NCI-H2196 treated with DMSO at 0.1 percent for 48 hours (cell line): ENCODE results near the gene CCDC33.

Experiments
- DNase-seq: peaks from one replicate; lab custom pipeline; 2025; ENCODE audit not compliant: unreplicated experiment; lab: John Stamatoyannopoulos, UW

CCDC33 gene

GRCh38 chr15:74235962-74236361, at the start of gene CCDC33:
Gene CCDC33 (plus strand): TSS chr15:74236326. CDS start chr15:74236720, 394 bp downstream.
- DNase-seq, result peak; percentile 69

DNA sequence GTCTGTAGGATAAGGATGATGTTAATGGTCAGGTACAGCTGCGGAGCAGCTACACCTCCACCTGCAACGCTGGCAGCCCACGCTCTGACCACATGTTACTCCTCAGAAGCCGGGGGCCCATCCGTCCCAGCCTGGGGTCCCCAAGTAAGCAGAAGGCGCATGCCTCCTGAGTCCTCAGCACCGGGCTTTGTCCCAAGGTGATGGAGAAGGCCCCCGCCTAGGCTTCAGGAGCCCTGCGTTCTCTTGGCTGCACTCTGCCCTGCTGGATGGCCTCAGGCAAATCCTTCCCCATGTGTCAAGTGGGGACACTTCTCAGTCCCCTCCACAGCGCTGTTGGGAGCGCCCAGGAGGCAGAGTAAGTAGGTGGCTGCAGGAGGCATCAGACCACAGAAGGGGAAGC, 47.9 kb upstream of the CCDC33 start:
- DNase-seq, result no peak

- DNase-seq, result no peak
These were observed 44.3 kb upstream of the CCDC33 start for GRCh38 chr15:74191798-74192197.

GRCh38 chr15:74192751-74193150, 43.4 kb upstream of the CCDC33 start:
- DNase-seq, result no peak

DNA sequence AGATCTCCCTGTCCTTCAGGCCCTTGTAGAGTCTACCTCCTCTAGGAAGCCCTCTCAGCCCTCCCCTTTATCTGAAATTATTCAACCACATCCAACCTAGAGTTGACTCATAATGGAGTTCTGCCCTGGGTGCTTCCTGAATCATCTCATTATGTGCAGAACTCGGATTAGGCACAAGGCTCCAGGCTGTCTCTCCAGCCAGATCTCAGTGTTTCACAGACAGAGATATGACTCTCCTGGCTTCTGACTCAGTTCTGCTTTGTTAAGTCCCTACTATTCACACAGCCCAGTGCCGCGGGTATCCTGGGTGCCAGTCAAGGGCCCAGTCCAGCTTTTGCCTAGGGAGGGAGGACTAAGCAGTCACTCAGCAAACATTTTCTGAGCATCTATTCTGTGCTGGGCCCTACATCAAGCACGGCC, 42.8 kb upstream of the CCDC33 start:
- DNase-seq, result no peak

- no peak for DNase-seq
These were observed 42.2 kb upstream of the CCDC33 start for GRCh38 chr15:74193905-74194304.

DNA sequence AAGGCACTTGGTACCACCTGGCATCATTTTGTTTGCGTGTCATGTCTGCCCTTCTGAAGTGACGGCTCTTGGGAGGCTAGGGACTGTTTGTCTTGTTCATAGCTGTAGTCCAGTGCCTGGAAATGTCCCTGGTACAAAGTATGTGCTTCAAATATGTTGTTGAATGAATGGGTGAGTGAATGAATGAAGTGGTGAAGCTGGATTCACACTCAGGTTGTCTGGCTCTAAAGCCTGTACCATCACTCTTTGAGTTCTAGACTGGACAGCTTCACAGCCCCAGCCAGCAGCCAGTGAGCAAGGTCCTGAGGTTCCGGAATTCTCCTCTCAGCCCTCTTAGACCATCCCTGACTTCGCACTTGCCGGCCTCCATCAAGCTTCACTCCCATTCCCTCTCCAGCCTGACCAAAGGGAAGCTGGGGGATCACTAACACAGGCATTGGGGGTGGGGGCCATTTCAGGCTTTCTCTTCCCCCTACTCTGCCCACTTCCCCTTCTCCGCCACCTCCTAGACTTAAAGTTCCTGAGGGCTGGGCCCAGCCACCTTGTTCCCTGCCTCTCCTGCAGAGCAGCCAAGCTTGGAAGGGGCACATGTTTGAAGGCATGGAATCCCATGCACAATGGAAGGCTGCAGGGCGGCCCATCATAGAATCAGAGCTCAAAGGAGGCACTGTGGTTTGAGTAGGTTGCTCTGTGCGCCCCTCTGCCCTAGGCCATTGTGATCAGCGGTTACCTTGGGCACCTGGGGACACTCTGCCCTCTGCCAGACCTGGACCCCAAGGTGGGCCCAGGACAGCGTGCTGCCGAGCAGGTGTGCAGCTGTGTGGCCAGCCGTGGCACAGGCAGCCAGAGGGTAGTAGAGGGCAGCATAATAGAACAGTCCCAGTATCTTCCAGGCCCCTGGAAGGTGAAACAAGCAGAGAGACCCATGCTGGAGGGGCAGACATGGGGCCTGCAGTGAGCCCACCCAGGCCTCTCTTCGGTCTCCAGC, 41.3 kb upstream of the CCDC33 start:
- DNase-seq, result no peak

- DNase-seq, result no peak
These were observed 40.0 kb upstream of the CCDC33 start for GRCh38 chr15:74196175-74196574.

- no peak for DNase-seq
These were observed 38.8 kb upstream of the CCDC33 start for GRCh38 chr15:74197176-74197965.

DNA sequence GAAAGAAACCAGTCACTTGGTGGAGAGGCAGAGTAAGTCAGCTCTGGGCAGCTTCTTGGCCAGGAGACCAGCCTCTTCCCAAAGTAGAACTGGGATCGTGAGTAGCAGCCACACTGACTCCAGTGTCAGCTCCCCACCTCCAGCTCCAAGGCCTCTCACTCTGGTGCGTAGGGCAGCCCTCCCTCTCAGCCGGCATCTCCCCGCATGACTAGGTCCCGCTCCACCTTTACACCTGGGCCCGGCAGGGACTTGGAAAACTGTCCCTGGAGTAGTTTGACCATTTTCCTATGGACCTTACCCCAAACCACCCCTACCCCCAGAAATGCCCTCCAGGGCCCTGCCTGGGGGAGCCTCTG, 36.9 kb upstream of the CCDC33 start:
- DNase-seq, result no peak

- DNase-seq, result no peak
These were observed 35.7 kb upstream of the CCDC33 start for GRCh38 chr15:74200412-74200815.

- DNase-seq, result no peak
These were observed 35.2 kb upstream of the CCDC33 start for GRCh38 chr15:74200871-74201419.

GRCh38 chr15:74201710-74202420, 34.3 kb upstream of the CCDC33 start:
- no peak for DNase-seq

GRCh38 chr15:74202452-74203401, 33.4 kb upstream of the CCDC33 start, which contains the start of gene STRA6:
Gene STRA6 (minus strand): TSS chr15:74202787. CDS start chr15:74202267, 520 bp downstream.
- DNase-seq, result no peak

DNA sequence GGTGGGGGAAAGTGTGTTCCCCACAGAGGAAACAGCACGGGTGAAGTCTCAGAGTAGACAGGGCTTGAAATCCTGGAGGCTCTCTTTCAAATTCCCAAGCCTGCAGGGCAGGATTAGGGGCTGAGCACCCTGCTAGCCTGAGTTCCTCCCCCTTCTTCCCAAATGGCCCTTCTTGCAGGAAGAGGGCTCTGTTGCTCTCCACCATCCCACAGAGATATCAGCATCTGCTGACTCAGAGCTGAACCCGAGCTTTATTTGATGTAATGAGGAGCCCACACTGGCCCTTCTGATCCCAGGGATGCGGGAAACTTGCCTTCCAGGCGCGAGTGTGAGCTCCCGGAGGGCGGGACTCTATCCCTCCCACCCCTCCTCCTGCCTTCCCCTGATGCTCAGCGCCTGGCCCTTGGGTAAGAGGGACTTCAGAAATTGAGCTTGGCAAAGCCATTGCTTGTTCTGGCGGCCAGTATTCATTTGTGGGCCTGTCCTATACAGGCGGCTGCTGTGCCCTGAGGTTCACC, 32.2 kb upstream of the CCDC33 start:
- DNase-seq, result no peak

GRCh38 chr15:74205582-74205947, 30.6 kb upstream of the CCDC33 start:
- no peak for DNase-seq

DNA sequence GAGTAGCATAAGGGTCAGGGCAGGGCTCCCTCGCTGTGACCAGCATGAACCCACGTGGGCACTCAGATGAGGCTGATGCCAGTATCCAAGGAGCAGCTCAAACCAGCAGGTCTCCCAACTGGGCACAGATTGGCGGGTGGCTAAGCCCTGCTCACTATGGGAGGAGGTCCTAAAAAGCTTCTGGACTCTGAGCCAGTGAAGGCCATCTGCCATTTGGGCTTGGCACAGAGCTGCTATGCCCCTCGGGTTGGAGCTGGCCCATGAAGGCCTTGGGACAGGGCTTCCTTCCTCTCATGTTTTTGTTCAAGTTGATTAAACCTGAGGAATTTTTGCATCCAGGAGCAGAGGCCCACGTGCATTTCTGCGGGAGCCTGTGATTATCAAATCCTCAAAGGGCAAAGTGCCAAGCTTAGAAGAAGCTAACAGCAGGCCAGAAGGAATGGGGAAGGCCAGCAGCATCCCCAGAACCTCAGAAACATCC, 29.3 kb upstream of the CCDC33 start:
- no peak for DNase-seq

GRCh38 chr15:74207652-74208440, 28.3 kb upstream of the CCDC33 start:
- DNase-seq, result no peak

GRCh38 chr15:74208496-74208895, 27.6 kb upstream of the CCDC33 start:
- DNase-seq, result no peak
